AG04449 (cell line): ENCODE data around the gene TUBB2B.

Experiments used
- CTCF ChIA-PET: fragments of 350-600 bp; formaldehyde crosslinking; extraction: SDS; loops from one replicate; lab custom pipeline; 2021; ENCODE audit warnings: antibody characterized with exemption; lab: Yijun Ruan, JAX
- POLR2A ChIA-PET: fragments of 400-600, 350-600 bp; formaldehyde crosslinking; extraction: SDS; loops from one replicate; lab custom pipeline; 2020; ENCODE audit warnings: antibody characterized with exemption, inconsistent platforms; lab: Yijun Ruan, JAX
- DNase-seq: peaks from one replicate; pipeline ENCODE4 v3.0.0-alpha.2; 2010; ENCODE audit warnings: low read depth, low spot score
- H3K4me3 ChIP-seq: 2 replicates; pipeline ENCODE4 v1.5.1; 2011; ENCODE audit warnings: low read depth, mild to moderate bottlenecking, control low read depth, low read length
- TF ChIP-seq, protein P1 (sequence below): IDR thresholded peaks from one replicate; pipeline ENCODE4 v1.5.1; 2011; ENCODE audit warnings: mild to moderate bottlenecking, moderate library complexity, low read length, control low read depth, inconsistent platforms; ENCODE audit not compliant: insufficient read depth; ENCODE audit errors: missing control alignments

TUBB2B gene

DNA sequence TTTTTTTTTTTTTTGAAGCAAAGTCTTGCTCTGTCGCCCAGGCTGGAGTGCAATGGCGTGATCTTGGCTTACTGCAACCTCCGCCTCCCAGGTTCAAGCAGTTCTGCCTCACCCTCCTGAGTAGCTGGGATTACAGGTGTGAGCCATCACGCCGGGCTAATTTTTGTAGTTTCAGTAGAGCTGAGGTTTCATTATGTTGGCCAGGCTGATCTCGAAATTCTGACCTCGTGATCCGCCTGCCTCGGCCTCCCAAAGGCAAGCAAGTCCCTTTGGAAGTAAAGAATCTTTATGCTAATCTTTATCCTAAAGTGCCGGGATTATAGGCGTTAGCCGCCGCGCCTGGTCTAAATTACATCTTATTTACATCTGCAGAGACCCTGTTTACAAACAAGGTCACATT lies 32.8 kb upstream of the TUBB2B start:
- ChIA-PET CTCF (interaction anchor here (0.9 to 3.6 kb wide), 9 partner anchors 9 to 737 kb away, joined by 3 to 21 read pairs (median 5); no protein-coding TSS in a partner anchor), POLR2A (interaction anchor here (0.7 to 3.3 kb wide), 3 partner anchors 103 to 459 kb away, joined by 4 to 18 read pairs (median 4); partner anchors contain the start of gene TUBB2A)
- no peak for DNase-seq
- H3K4me3 ChIP-seq = no peak overlapping the region
- TF ChIP-seq, protein P1, sequence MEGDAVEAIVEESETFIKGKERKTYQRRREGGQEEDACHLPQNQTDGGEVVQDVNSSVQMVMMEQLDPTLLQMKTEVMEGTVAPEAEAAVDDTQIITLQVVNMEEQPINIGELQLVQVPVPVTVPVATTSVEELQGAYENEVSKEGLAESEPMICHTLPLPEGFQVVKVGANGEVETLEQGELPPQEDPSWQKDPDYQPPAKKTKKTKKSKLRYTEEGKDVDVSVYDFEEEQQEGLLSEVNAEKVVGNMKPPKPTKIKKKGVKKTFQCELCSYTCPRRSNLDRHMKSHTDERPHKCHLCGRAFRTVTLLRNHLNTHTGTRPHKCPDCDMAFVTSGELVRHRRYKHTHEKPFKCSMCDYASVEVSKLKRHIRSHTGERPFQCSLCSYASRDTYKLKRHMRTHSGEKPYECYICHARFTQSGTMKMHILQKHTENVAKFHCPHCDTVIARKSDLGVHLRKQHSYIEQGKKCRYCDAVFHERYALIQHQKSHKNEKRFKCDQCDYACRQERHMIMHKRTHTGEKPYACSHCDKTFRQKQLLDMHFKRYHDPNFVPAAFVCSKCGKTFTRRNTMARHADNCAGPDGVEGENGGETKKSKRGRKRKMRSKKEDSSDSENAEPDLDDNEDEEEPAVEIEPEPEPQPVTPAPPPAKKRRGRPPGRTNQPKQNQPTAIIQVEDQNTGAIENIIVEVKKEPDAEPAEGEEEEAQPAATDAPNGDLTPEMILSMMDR = no peak

GRCh38 chr6:3259491-3259958 lies 32.1 kb upstream of the TUBB2B start:
- TF ChIP-seq, protein P1 = peak; percentile 6
- CTCF ChIA-PET = interaction anchor here (0.6 to 3.6 kb wide), 13 partner anchors 8 to 738 kb away, joined by 3 to 21 read pairs (median 5); partner anchors contain the start of gene TUBB2A
- DNase-seq = no peak
- POLR2A ChIA-PET = interaction anchor here (0.6 to 3.3 kb wide), 8 partner anchors 11 to 762 kb away, joined by 3 to 18 read pairs (median 4); partner anchors contain the start of gene TUBB2A
- H3K4me3 ChIP-seq = peak overlapping the region; percentile 97

DNA sequence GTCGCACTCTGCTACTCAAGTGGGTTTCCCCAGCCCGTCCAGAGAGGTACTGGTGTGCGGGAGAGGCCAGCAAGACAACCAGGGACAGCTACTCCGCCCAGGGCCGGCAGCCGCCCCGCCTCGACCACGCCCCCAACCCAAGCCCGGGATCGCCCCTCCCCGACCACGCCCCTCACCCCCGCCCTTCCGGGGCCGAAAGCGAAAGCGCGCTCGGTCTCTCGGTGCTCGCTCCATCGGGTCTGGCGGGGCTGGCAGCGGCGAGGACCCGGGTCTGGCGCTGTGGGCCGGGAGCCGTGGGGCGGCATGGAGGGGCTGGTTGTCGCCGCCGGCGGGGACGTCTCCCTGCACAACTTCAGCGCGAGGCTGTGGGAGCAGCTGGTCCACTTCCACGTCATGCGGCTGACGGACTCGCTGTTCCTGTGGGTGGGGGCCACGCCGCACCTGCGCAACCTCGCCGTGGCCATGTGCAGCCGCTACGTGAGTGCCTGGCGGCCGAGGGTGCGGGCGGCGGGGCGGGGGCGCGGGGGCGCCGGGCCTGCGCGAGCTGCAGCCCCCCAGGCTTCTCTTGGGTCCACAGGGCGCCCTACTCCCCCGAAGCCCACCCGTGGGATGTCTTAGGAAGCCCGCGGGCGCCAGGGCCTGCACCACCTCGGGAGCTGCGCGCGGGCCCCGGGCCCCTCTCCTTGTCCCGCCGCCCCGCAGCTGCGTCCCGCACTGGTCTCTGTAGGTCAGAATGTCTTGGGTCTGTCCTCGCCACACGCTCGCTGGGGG lies 31.5 kb upstream of the TUBB2B start, which contains the start of gene PSMG4:
Gene PSMG4, plus strand, starts transcription at position 228 of the 771 bp plus-strand sequence. Its CDS starts 76 bp downstream, at position 304.
- no peak for DNase-seq
- H3K4me3 ChIP-seq = peak within 1 kb of the TSS; percentile 97
- CTCF ChIA-PET = interaction anchor here (0.6 to 3.6 kb wide), 10 partner anchors 8 to 732 kb away, joined by 3 to 21 read pairs (median 4); partner anchors contain the start of gene TUBB2A
- POLR2A ChIA-PET = interaction anchor here (0.6 to 3.3 kb wide), 13 partner anchors 10 to 762 kb away, joined by 3 to 18 read pairs (median 3); partner anchors contain the start of gene TUBB2A
- TF ChIP-seq, protein P1 = no peak

- ChIA-PET POLR2A (interaction anchor here (0.6 to 3.3 kb wide), 9 partner anchors 9 to 491 kb away, joined by 3 to 18 read pairs (median 3); partner anchors contain the start of gene TUBB2A), CTCF (interaction anchor here (1.0 to 2.9 kb wide), 6 partner anchors 10 to 137 kb away, joined by 3 to 25 read pairs (median 6); no protein-coding TSS in a partner anchor)
- peak overlapping the region; percentile 97 for H3K4me3 ChIP-seq
- TF ChIP-seq, protein P1 = no peak
- no peak for DNase-seq
These were observed 30.7 kb upstream of the TUBB2B start for GRCh38 chr6:3258201-3258600.

GRCh38 chr6:3253597-3253961 lies 26.1 kb upstream of the TUBB2B start:
- CTCF ChIA-PET = interaction anchor here (1.2 to 13.3 kb wide), 4 partner anchors 96 to 133 kb away, joined by 3 to 221 read pairs (median 48); partner anchors contain the start of genes BPHL and TUBB2A
- TF ChIP-seq, protein P1 = no peak
- no peak overlapping the region for H3K4me3 ChIP-seq
- POLR2A ChIA-PET = interaction anchor here (1.7 kb wide), 1 partner anchor 96 kb away, joined by 7 read pairs; the partner anchor contains the start of gene TUBB2A
- no peak for DNase-seq
